SK-N-SH treated with all-trans-retinoic acid at 6 μM for 48 hours (cell line): Measurements from ENCODE around the gene GINS1.

ENCODE experiments used
- ATAC-seq: fragments of 200-7000 bp; cut with Tn5 transposase; 3 replicates; pipeline ENCODE4 v1.9.1; 2020; ENCODE audit warnings: mild to moderate bottlenecking, moderate library complexity
- ARNTL ChIP-seq: fragments of 450-650 bp; formaldehyde crosslinking; IDR thresholded peaks from 2 replicates; pipeline ENCODE4 v1.5.0; 2020; ENCODE audit warnings: low read depth, mild to moderate bottlenecking, moderate library complexity, borderline replicate concordance
- BACH2 ChIP-seq: fragments of 250-450 bp; sonication (Bioruptor Pico); IDR thresholded peaks from 2 replicates; pipeline ENCODE4 v1.9.0; 2021; ENCODE audit warnings: mild to moderate bottlenecking, borderline replicate concordance
- CREB5 ChIP-seq: fragments of 250-450 bp; sonication (Bioruptor Pico); IDR thresholded peaks from 2 replicates; pipeline ENCODE4 v1.5.1; 2020; ENCODE audit warnings: low read depth, mild to moderate bottlenecking, moderate library complexity
- CSDC2 ChIP-seq: fragments of 250-450 bp; sonication (Bioruptor Pico); IDR thresholded peaks from 2 replicates; pipeline ENCODE4 v1.5.0; 2020; ENCODE audit warnings: mild to moderate bottlenecking, moderate library complexity
- CSRNP3 ChIP-seq: fragments of 250-450 bp; sonication (Bioruptor Pico); IDR thresholded peaks from 2 replicates; pipeline ENCODE4 v1.5.1; 2021; ENCODE audit warnings: mild to moderate bottlenecking, moderate library complexity
- ESRRG ChIP-seq: fragments of 250-450 bp; sonication (Bioruptor Pico); IDR thresholded peaks from 2 replicates; pipeline ENCODE4 v1.6.1; 2021; ENCODE audit warnings: mild to moderate bottlenecking
- GLIS3 ChIP-seq: fragments of 250-450 bp; sonication (Bioruptor Pico); IDR thresholded peaks from 2 replicates; pipeline ENCODE4 v1.5.0; 2020; ENCODE audit warnings: mild to moderate bottlenecking, moderate library complexity
- ISL1 ChIP-seq: fragments of 250-450 bp; sonication (Bioruptor Pico); IDR thresholded peaks from 2 replicates; pipeline ENCODE4 v2.1.2; 2022; ENCODE audit warnings: mild to moderate bottlenecking, moderate library complexity
- OSR1 ChIP-seq: fragments of 250-450 bp; sonication (Bioruptor Pico); IDR thresholded peaks from 2 replicates; pipeline ENCODE4 v1.8.0; 2022; ENCODE audit warnings: moderate library complexity, mild to moderate bottlenecking, inconsistent platforms
- POU6F1 ChIP-seq: fragments of 250-450 bp; sonication (Bioruptor Pico); IDR thresholded peaks from 2 replicates; pipeline ENCODE4 v1.8.0; 2021; ENCODE audit warnings: low read depth, mild to moderate bottlenecking, moderate library complexity, borderline replicate concordance
- PPARA ChIP-seq: fragments of 250-450 bp; sonication (Bioruptor Pico); IDR thresholded peaks from 2 replicates; pipeline ENCODE4 v1.5.0; 2020; ENCODE audit warnings: mild to moderate bottlenecking, borderline replicate concordance
- RARB ChIP-seq: fragments of 250-450 bp; sonication (Bioruptor Pico); IDR thresholded peaks from 2 replicates; pipeline ENCODE4 v1.8.0; 2021; ENCODE audit warnings: mild to moderate bottlenecking, moderate library complexity
- SNAI2 ChIP-seq: fragments of 250-450 bp; sonication (Bioruptor Pico); IDR thresholded peaks from 2 replicates; pipeline ENCODE4 v1.5.0; 2020; ENCODE audit warnings: mild to moderate bottlenecking, moderate library complexity
- TCF4 ChIP-seq: fragments of 250-450 bp; sonication (Bioruptor Pico); IDR thresholded peaks from 2 replicates; pipeline ENCODE4 v1.8.0; 2021; ENCODE audit warnings: mild to moderate bottlenecking, moderate library complexity, borderline replicate concordance
- TOX ChIP-seq: fragments of 250-450 bp; sonication (Bioruptor Pico); IDR thresholded peaks from 2 replicates; pipeline ENCODE4 v1.8.0; 2021; ENCODE audit warnings: mild to moderate bottlenecking, moderate library complexity, borderline replicate concordance
- TSHZ2 ChIP-seq: fragments of 250-450 bp; sonication (Bioruptor Pico); IDR thresholded peaks from 2 replicates; pipeline ENCODE4 v1.5.0; 2020; ENCODE audit warnings: mild to moderate bottlenecking, moderate library complexity
- ZC3H10 ChIP-seq: fragments of 250-450 bp; sonication (Bioruptor Pico); IDR thresholded peaks from 2 replicates; pipeline ENCODE4 v1.5.1; 2021; ENCODE audit warnings: mild to moderate bottlenecking, moderate library complexity
- ZFP3 ChIP-seq: fragments of 250-450 bp; sonication (Bioruptor Pico); IDR thresholded peaks from 2 replicates; pipeline ENCODE4 v1.5.0; 2020; ENCODE audit warnings: mild to moderate bottlenecking, moderate library complexity
- ZFP30 ChIP-seq: fragments of 450-650 bp; formaldehyde crosslinking; IDR thresholded peaks from 2 replicates; pipeline ENCODE4 v1.5.0; 2022; ENCODE audit warnings: mild to moderate bottlenecking, moderate library complexity
- ZNF565 ChIP-seq: fragments of 450-650 bp; formaldehyde crosslinking; conservative IDR thresholded peaks from 2 replicates; pipeline ENCODE4 v1.5.0; 2020; ENCODE audit warnings: low read depth, mild to moderate bottlenecking, moderate library complexity
- ZNF70 ChIP-seq: fragments of 450-650 bp; formaldehyde crosslinking; IDR thresholded peaks from 2 replicates; pipeline ENCODE4 v1.5.0; 2020; ENCODE audit warnings: mild to moderate bottlenecking, moderate library complexity
- ZNF8 ChIP-seq: fragments of 450-650 bp; formaldehyde crosslinking; IDR thresholded peaks from 2 replicates; pipeline ENCODE4 v1.5.0; 2020; ENCODE audit warnings: mild to moderate bottlenecking, moderate library complexity

GINS1 gene

GRCh38 chr20:25389401-25389857, 18.0 kb upstream of the GINS1 start:
- TF ChIP-seq ISL1 (CRISPR knock-in tag) (no peak), ZNF8 (CRISPR knock-in tag) (no peak), ARNTL (no peak), ZFP30 (CRISPR knock-in tag) (no peak), ZC3H10 (no peak), ZNF565 (no peak), CSRNP3 (no peak), ZFP3 (CRISPR knock-in tag) (no peak), BACH2 (CRISPR knock-in tag) (no peak), GLIS3 (CRISPR knock-in tag) (no peak), CREB5 (CRISPR knock-in tag) (no peak)
- ATAC-seq: peak; percentile 26

GRCh38 chr20:25389858-25390537, 17.5 kb upstream of the GINS1 start:
- TF ChIP-seq PPARA (CRISPR knock-in tag) (no peak), ZC3H10 (no peak), TCF4 (CRISPR knock-in tag) (no peak), CREB5 (CRISPR knock-in tag) (no peak), CSRNP3 (no peak), ZNF565 (no peak), ZNF8 (CRISPR knock-in tag) (no peak), ZNF70 (CRISPR knock-in tag) (no peak), ZFP3 (CRISPR knock-in tag) (no peak), ISL1 (CRISPR knock-in tag) (no peak), SNAI2 (CRISPR knock-in tag) (no peak), RARB (CRISPR knock-in tag) (no peak), BACH2 (CRISPR knock-in tag) (no peak), ESRRG (no peak), TSHZ2 (CRISPR knock-in tag) (no peak)
- TF ChIP-seq, all 23 proteins: peak for 0
- peak; percentile 59 for ATAC-seq

- peak; percentile 97 for ATAC-seq
Observed at GRCh38 chr20:25390538-25391528, 16.6 kb upstream of the GINS1 start, which contains the start of gene ABHD12. ABHD12 (minus strand) TSS chr20:25390835; CDS start chr20:25390703, 132 bp downstream.

More at GRCh38 chr20:25390538-25391528, 16.6 kb upstream of the GINS1 start, which contains the start of gene ABHD12:
- TF ChIP-seq SNAI2 (CRISPR knock-in tag) (no peak), ESRRG (no peak), TOX (CRISPR knock-in tag) (no peak), OSR1 (CRISPR knock-in tag) (no peak), ZNF8 (CRISPR knock-in tag) (0 out of 2 replicates have a peak, but pooled peaks have one; percentile 15), ZC3H10 (no peak), POU6F1 (0 out of 2 replicates have a peak, but pooled peaks have one; percentile 13), CSDC2 (CRISPR knock-in tag) (no peak), ARNTL (no peak), TSHZ2 (CRISPR knock-in tag) (no peak), PPARA (CRISPR knock-in tag) (no peak)
